NCI-H524 (cell line): ENCODE data around the gene MOB3B.

Source experiments
- DNase-seq, 2 experiments: peaks; one replicate each; lab custom pipeline; 2025; lab: John Stamatoyannopoulos, UW

Gene MOB3B

GRCh38 chr9:27392451-27392850 is 137.2 kb downstream of the MOB3B start:
- DNase-seq: no peak

DNA sequence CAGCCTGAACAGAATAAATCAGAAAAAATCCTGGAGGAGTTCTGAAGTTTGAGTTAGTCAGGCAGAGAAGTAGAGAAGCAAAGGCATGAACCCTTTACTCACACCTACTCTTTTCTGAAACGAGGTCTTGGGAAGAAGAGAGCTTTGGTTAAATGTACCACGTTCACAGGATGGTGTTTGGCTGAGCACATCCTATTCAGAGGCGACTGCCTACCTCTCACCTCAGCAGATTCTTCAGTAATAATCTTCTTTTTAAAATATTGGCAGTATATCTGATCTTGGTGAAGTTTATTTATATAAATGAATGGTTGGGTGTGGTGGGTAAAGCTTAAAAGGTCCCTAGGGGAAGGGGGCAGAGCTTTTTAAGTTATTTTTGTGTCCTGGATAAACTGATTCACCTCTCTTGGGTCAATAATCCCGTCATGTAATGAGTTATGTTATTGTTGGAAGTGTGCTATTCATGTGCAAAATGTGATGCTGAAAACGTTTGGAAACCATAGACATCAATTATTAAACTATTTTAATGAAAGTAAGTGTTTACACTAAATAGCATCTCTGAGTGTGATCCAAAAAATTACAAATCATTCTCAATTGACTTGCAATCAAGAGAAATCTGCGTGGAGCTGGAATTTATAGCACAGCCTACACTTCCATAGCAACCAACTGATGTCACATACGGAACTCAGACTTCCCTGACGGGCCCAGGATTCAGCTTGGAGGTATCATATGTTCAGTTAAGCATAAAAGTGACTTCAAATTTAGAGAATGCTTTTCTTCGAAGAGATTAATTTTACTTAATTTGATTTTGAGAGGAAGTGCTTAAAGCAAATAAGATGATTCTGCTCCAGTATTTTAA is 138.3 kb downstream of the MOB3B start:
- DNase-seq: no peak

DNA sequence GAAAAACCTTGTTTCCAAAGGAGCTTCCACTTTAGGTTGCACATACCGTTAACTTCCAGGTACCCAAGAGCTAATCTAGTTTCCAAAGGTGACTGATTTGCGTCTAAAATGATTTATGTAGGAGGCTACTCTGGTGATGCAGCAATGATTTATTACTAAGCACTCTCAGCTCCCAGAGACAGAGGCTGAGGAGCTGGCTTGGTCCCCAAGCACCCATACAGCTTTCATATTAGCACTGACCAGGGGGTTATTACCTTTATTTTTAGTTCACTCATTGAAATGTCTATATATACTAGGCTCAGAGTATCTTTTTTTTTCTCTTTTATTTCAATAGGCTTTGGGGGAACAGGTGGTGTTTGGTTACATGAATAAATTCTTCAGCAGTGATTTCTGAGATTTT is 141.5 kb downstream of the MOB3B start:
- no peak for DNase-seq

- no peak for DNase-seq
Observed at GRCh38 chr9:27387722-27388121, 141.9 kb downstream of the MOB3B start.

- DNase-seq: no peak
Observed at GRCh38 chr9:27386571-27387091, 143.0 kb downstream of the MOB3B start.

DNA sequence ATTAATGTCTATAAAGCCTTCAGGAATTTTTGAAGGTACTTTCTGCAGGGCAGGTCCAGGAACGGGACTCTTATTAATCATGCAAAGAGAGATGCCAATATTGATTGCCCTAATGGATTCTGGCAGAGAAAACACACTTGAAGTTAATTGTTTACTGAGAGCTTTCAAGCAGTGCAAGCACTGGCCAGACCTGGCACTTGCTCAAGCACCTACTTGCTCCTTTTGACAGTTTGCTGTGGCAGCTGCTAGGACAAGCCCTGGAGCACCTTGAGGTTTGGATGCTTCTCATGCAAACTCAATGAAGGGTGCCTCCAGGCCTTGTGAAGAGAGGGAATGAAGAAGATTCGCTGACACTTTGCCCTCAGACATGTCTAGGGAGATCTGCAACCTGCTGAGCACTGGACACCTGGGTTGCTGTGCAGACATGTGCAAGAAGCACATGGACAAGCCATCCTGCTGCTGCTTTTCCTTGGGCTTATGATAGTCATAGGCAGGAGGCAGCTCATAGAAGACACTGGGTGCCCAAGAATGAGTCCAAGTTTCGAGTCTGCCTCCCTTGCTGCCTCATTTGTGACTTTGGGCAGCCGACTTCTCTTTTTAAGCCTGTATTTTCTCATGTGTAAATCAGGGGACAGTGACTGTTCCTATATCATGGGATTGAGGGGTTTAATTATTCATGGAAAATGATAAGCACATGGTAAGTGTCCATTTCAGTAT is 143.8 kb downstream of the MOB3B start:
- DNase-seq: peak in 1 of 2 experiments; percentile 21

DNA sequence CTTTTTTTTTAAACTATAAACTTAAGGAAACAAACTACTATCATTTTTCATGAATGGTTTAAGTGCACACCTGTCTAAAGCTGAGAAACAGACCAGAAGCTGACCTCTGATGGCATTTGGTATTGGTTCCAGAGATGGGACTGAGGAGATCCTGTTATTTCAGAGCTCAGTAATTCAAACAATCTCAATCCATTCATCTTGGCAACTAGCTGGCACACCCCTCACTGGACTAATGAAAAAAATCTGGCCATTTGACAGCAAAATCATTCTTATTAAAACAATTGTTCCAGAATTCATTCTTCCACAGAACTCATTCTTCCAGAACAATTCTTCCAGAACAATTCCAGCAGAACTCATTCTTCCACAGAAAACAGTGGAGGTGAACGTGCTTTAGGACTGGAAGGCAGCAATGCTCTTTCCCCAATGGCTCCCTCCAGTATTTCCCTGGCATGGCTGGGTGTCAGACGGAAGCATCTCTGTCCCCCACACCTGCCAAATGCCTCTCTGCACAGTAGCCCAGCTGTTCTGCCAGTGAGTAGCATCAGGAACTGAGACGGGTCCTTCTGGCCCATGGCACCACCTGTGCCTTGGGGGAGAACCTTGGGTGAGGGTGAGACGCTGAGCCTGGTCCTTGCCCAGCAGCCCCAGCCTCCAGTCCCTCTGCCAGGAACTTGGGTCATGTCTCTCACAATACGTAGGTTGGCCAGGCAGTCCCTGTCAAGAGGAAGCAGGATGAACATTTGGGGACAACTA is 145.2 kb downstream of the MOB3B start:
- peak in 1 of 2 experiments; percentile 30 for DNase-seq

DNA sequence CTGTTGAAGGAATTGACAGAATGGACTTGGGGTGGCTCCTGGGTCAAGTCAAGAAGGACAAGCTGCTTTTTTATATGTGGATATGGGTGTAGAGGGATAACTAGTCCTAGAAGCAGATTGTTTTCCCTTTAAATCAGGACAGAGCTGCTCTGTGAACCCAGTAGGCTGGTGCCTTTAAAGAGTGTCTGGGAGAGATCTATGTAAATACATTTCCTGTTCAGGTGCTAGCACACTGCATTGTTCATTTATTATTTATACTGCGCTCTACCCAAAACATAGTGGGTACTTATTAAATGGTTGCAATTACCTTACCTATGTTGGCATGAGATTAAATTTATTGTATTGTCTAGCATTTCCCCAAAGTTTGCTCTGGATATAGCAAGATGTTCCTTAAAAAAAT is 146.1 kb downstream of the MOB3B start:
- no peak for DNase-seq

- DNase-seq: no peak
Observed at GRCh38 chr9:27382975-27383374, 146.6 kb downstream of the MOB3B start.

GRCh38 chr9:27382308-27382707 is 147.3 kb downstream of the MOB3B start:
- DNase-seq: no peak

DNA sequence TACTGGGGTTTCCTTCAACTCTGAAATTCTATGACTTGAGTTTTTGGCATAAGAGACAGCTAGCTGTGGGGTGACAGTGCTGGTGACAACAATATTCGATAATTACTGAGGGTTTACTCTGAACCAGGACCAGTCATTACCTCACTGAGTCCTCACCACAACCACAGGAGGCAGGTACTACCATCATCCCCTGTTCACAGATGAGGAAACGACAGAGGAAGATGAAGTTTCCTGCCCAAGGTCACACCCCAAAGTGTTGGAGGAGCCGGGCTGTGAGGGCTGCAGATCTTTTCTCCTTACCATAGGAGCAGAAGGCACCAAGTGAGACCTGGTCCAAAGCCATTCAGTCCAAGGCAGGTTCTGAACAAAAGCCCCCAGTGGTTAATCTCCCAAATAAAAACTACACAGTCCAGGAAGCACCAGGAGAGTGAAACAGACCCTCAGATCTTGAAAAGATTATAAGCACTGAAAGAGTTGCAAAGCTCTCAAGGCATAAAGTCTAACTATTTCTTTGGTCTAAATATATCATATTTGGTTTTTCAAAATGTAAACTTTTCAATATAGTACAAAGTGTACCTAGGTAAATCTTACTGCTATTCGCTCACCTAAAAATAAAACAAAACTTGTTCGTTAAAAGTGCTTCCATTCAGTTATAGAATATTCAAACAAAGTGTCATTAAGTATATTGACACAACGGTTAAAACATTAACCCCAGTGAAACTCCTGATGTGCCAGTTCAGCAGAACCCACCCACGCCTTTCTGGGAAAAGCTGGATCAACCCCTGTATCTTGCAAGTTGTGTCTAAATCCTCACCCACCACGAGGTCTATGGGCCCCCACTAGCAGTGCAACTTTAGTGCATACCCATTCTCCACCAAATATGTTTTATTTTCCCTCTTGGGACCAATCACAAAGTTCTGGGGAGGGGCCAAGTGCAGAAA is 150.0 kb downstream of the MOB3B start:
- no peak for DNase-seq

- no peak for DNase-seq
Observed at GRCh38 chr9:27377811-27378456, 151.7 kb downstream of the MOB3B start.

DNA sequence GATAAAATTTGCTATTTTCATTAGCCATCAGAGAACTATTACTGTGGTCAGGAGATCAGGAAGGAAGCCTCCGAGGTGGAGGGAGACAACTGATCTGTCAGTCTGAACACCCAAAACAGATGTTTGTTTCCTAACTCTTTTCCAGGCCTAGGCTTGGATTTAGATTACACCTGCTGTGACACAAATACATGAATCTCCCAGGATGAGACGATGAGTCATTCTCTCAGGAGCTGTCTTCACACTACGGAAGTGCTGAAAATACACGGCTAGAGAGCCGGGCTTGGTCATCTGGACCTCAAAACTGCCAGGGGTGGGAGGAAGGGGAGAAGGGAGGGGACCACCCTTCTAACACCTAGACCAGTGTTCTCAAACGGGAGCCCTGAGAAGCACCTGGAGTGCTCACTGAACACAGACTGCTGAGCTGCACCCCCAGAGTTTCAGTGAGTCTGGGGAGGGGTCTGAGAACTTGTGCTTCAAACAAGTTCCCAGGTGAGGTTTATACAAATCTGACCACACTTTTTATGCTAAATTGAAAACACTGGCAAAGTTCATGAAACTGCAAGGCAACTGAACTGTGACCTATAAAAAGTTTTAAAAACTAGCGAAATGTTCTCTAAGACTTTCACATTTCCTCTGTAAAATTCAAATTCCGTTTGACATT is 152.3 kb downstream of the MOB3B start:
- peak in 1 of 2 experiments; percentile 10 for DNase-seq

DNA sequence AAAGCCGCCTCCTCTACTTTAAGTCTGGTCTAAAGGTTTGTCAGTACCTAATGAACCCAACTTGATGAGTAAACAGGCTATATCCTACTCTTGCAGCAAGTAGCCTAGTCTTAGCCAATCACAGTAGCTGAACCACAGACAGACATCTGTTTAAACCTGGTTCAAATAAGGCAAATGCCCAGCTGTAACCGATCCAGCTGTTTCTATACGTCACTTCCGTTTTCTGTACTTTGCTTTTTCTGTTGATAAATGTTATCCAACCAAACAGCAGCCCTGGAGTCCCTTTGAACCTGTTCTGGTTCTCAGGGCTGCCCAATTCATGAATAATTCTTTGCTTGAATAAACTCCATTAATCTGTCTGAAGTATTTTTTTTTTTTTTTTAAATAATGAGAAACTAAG is 155.8 kb downstream of the MOB3B start:
- DNase-seq: no peak

DNA sequence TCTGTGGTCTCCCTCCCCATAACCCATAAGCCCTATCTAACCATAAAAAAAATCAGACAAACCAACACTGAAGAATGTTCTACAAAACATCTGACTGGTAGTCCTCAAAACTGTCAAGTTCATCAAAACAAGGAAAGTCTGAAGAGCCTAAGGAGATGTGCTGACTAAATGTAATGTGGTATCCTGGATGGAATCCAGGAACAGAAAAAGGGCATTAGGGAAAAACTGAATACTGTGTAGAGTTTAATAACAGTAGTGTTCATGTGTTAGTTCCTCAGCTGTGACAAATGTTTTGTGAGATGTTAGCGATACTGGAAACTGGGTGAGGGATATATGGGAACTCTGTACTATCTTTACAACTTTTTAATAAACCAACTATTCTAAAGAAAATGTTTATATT is 157.0 kb downstream of the MOB3B start:
- DNase-seq: no peak

GRCh38 chr9:27371382-27371781 is 158.2 kb downstream of the MOB3B start:
- DNase-seq: no peak

GRCh38 chr9:27369591-27369990 is 160.0 kb downstream of the MOB3B start:
- DNase-seq: no peak

DNA sequence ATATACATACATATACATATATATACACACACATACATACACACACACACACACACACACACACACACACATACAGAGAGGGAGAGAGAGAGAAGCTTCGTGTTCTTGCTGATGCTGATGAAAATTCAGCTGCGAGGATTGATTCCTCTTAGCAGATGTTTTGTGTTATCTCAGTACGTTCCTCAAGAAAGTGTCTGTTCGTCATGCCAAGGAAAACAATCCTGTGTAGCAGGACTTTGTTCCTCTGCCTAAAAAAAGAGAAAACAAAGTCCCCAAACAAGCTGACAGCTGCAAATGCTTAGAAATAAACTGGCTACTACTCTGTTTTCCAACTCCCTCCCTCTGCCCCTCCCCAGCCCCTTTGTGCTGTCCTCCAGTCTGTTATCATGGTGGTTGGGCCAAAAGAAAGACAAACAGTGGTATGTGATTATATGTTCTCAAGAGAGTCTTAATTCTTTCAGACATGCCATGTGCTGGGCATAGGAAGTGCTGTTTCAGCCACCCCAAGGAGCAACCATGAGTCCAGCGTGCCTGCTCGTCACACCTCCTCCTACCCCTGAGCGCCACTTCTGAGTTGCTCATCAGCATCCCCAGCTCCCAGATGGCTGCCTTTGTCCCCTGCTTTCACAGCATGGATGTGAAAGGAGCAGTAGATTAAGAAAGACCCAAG is 161.2 kb downstream of the MOB3B start:
- DNase-seq: no peak

GRCh38 chr9:27367921-27368315 is 161.7 kb downstream of the MOB3B start:
- no peak for DNase-seq
